Fibroblast of skin of left biceps (primary cell): ENCODE results near the gene EVC.
"Not testable (repeated sequence)": the region's sequence is repeated elsewhere in the genome, so short reads cannot be mapped to it uniquely, and the experiment has no call there.

Source experiments
- DNase-seq, 2 experiments: peaks; one replicate each; pipeline ENCODE4 v3.0.0-alpha.2; 2013; ENCODE audit warnings: low read depth in 2 of 2

EVC gene

DNA sequence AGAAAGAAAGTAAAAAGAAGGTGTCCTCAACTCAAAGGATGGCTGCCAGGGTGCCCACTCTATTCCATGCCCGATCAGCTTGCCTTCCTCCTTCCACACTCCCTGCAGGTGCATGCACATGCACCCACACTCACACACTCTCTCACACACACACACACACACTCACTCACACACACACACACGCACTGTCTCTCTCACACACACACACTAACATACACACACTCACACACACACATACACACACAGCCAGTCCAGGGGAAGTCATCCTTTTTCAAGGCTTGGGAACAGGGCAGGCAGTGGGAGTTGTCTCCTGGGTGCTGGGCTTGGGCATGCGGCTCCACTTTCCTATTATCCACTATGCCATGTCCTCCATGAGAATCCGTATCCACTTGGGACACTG lies 131.5 kb downstream of the EVC start:
- DNase-seq: no peak

DNA sequence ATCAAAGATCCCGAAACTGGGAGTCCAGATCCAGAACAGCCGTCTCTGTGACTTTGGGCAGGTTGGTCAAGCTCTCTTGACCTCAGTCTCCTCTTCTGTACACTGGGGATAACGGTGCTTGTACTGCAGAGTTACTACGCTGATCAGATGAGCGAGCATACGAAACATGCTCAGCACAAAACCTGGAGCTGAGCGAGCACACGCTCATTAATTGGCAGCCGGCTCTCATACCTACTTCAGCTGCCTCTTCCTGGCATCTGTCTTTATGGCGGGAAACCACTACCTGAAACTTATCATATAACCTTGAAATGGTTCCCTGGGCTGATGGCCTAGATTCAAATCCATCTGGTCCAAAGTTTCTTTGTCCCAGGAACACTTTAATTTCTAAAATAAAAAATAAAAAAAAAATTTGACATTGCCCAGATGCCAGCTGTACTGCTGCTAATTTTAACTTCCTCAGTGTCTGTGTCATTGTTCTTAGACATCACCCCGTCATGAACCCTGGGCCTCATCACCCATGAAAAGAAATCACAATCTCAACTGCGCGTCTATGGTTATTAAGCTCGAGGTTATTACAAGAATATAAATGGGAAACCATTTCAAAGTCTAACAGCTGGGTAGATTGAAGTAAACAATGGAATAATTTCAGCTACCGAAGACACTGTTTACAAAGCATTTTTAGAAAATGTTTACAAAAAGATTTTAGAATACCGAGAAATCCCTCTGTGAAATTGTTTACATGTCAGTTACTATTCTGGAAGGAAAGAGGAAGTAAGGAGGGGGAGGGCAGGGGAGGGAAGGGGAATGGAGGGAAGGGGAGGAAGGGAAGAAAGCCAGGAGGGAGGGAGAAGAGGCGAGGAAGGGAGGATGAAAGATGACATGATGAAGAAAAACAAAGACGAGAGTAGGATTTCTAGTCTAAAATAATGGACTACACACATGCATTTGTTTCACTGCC lies 132.9 kb downstream of the EVC start:
- DNase-seq: no peak

DNA sequence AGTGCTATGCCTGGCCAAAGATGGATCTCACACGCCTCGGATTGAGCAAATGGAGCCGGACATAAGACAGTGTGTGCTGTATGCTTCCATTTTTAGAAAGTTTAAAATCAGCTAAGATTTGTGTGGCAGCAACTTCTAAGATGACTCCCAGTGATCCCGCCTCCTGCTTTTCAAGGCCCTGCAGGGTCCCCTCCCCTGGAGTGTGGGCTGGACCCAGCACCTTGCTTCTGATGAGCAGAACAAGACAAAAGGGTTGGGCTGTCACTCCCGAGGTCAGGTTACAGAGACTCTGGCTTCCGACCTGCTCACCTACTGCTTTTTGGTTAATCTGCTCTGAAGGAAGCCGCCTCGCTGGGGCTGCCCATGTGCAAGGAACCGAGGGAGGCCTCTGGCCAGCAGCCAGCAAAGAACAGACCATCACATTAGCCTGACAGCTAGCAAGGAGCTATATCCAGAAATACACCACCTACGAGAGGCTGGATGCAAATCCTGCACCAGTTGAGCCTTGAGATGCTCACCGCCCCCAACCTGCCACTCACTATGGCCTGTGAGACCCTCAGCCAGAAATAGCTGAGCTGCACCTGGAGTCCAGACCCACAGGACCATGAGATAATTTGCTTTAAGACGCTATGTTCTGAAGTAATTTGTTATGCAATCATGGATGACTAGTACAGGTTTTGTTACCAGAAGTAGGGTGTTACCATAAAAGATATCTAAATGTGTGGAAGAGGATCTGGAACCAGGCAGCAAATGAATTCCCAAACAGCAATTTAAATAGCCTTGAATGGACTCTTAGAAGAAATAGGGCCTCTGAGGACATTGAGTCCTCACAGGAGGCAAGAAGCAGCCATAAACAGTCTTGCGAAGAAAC lies 134.3 kb downstream of the EVC start:
- DNase-seq: no peak

DNA sequence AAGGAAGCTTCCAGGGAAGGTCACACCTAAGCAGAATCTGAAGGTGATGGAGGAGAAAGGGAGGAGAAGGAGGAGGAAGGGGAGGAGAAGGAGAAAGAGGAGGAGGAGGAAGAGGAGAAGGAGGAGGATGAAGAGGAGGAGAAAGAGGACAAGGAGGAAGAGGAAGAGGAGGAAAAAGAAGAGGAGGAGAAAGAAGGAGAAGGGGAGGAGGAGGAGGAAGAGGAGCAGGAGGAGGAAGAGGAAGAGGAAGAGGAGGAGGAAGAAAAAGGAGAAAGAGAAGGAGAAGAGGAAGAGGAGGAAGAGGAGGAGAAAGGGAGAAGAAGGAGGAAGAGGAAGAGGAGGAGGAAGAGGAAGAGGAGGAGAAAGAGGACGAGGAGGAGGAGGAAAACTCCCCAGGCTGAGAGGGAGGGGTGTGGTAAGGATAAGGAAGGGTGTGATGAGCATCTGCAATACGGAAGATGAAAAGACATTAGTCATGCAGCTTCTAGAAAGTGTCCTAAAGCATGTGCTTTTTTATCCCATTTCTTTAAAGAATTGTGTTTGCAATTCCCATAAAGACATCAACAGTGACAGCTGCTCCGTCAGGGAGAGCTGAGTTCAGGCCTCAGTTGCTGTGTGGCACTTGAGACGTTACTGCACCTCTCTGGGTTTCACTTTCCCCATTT lies 140.8 kb downstream of the EVC start:
- no peak for DNase-seq

DNA sequence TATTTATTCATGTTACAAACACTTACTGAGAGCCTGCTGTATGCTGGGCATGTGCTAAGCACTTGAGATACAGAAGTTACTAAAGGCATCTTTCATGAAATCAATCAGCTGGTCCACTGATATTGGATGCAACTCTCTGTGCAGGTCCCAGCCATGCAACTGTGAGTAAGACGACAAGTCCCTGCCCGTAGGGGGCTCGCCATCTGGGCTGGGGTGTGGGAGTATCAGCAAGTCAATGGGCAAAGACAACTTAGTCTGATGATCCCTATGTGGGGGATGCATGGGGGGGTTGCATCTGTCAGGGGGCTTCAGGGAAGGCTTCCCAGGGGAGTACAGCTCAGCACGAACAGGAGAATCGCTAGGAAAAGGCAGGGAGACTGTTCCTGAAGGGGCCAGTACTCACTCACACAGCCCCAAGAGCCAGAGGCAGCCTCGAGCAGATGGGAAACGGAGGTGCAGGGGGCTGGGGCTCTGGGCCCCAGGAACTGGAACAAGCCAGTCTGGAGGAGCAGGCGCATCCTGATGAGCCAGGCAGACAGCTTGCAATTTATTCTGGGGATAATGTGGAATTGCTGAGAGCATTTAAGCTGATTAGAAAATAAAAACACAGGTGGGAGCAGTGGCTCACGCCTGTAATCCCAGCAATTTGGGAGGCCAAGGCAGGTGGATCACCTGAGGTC lies 141.7 kb downstream of the EVC start:
- DNase-seq: no peak

DNA sequence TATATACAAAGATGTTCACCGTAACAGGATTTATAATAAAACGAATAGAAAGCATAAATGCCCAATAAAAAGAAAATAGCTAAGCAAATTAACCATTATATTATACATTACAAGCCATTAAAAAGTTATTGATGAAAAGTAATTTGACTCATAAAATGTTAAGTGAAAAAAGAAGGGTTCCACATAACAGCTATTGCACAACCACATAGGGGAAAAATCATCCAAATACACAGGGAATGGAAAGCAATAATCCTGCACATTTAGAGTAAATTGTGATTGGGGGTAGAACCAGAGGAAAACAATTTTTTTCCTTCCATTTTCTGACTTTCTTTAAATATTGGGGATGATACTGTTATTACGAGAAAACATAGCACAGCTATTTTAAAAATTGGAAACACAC lies 143.9 kb downstream of the EVC start:
- no peak for DNase-seq

DNA sequence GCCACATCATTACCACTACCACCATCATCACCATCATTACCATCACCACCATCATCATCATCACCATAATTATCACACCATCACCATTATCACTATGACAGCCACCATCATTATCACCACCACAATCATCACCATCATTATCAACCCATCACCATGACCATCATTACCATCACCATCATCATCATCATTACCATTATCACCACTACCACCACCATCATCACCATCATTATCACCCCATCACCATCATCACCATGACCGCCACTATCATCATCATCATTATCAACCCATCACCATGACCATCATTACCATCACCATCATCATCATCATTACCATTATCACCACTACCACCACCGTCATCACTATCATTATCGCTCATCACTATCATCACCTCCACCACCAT lies 145.4 kb downstream of the EVC start:
- DNase-seq: not testable (repeated sequence)

DNA sequence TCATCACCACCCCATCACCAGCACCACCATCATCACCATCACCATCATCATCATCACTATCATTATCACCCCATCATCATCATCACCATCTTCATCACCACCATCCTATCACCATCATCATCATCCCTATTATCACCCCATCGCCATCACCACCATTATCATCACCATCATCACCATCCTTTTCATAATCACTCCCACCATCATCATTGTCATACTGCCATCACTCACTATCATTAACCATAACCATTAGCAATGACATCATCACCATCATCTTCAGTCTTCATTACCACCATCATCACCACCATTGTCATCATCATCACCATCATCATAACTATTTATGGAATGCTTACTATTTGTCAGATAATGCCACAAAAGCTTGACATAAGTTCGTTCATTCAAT lies 146.2 kb downstream of the EVC start:
- no peak for DNase-seq

DNA sequence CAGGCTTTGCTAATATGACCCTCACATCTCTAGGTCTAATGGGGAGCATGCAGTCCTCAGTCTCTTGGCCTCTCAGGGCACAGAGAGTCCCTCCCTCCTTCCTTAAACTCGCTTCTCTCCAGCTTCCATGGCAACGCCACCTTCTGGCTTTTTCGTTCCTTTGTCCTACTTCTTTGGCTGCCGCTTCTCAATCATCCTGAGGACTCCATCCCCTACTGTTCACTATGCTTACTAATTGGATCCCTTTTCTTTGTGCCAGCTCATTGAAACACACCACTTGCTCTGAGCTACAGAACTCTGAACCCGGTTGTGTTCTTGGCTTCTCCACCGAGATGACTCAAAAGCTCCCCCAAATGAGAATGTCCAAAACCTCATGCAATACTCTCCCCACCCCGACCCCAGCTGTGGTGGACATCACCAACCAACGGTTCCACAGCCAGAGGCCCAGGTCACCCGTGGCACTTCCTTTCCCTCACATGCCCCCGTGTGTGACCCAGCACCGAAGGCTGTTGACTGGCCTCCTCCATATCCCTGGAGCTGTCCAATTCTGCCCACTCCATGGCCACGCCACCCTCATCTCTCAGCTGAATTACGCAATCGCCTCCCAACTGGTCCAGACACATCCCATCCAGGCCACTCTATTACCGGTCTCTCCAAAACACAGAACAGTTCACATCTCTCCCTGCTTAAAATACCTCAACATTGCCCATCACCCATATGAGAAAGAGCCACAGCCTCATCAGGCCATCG lies 147.2 kb downstream of the EVC start:
- DNase-seq: no peak

DNA sequence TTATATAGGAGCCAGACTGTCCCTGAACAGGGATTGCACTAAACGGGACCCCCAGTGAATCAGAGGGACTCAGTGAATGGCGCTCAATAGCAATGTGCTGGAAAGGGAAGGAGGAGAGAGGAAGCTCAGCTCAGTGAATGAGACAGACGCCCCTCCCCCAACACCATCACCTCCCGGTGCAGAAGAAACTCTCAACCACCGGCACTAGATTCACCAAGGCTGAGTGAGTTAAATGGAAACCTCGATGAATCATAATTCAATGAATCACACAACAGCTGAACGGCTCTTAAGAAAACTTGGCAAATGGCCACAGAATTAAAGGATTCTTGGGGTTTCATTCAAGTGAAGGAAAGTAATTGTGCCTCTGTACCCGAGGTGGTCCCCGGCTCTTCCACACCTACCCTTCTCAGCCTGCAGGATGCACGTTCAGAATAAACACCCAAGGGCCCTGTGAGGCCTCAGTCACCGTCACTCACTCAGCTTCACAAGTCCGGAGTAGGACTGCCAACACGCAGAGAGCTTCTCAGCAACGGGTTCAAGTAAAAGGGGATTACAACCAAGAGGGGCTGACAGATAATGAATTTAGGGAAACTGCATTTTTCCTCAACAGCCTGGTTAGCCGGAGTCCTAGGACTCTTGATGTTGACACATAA lies 152.6 kb downstream of the EVC start:
- peak; percentile 81 to 82 for DNase-seq
